ENCODE measurements around the gene PLIN1. TPM values are rescaled to one million over a fixed set of nuclear protein-coding genes. Genes with fewer than 3 reads are reported as not detected.

The PLIN1 gene
- total RNA-seq, 1 donor from 2014 or later: 0.07 TPM

GRCh38 chr15:89648106-89649012 lies 30.8 kb downstream of the PLIN1 start:
- H3K9me3 ChIP-seq (ENCODE audit: low read depth): no peaks in the 10 kb centered on the region
- no peak overlapping the region for H3K4me2 ChIP-seq
- H4K20me1 ChIP-seq (ENCODE audit: low read depth): peaks cover 5% of the 10 kb centered on the region
- H3K27ac ChIP-seq: no peak overlapping the region
- Mint-ChIP-seq H3K36me3 (peaks cover 19% of the 10 kb centered on the region), H3K27me3 (ENCODE audit: insufficient read depth, low read depth) (peaks cover 2% of the 10 kb centered on the region), H3K4me3 (no peak overlapping the region), H3K4me1 (peaks cover 8% of the 10 kb centered on the region), H3K9me3 (no peaks in the 10 kb centered on the region), H3K27ac (no peak overlapping the region)
- no peaks in the 10 kb centered on the region for H3K27me3 ChIP-seq
- no peaks in the 10 kb centered on the region for H3F3A ChIP-seq (ENCODE audit: low read depth)
- no peak for TF ChIP-seq EZH2 (IDR thresholded peaks at IDR 0.05)
- no peak for TF ChIP-seq CTCF (IDR thresholded peaks at IDR 0.05)
- no peak for TF ChIP-seq EZH2phosphoT487 (IDR thresholded peaks at IDR 0.05)
- H2AFZ ChIP-seq (replicated peaks): no peak overlapping the region
- no peak overlapping the region for H3K9ac ChIP-seq
- H3K79me2 ChIP-seq (ENCODE audit: low read depth): peaks cover 4% of the 10 kb centered on the region
- H3K4me1 ChIP-seq: no peaks in the 10 kb centered on the region
- no peak for DNase-seq (ENCODE audit: low spot score)
- H3K4me3 ChIP-seq: no peak overlapping the region
- no peaks in the 10 kb centered on the region for H3K36me3 ChIP-seq

- TF ChIP-seq EZH2 (IDR thresholded peaks at IDR 0.05) (no peak), CTCF (IDR thresholded peaks at IDR 0.05) (peak; percentile 95)
- H3K4me1 Mint-ChIP-seq: peaks cover 4% of the 10 kb centered on the region
- H3K4me3 Mint-ChIP-seq: peak overlapping the region; percentile 19
Observed at GRCh38 chr15:89647191-89647851, 31.8 kb downstream of the PLIN1 start.

GRCh38 chr15:89646416-89647141 lies 32.6 kb downstream of the PLIN1 start:
- no peaks in the 10 kb centered on the region for H3F3A ChIP-seq (ENCODE audit: low read depth)
- no peak overlapping the region for H3K9ac ChIP-seq
- no peak overlapping the region for H2AFZ ChIP-seq (replicated peaks)
- H3K4me2 ChIP-seq: no peak overlapping the region
- no peaks in the 10 kb centered on the region for H3K4me1 ChIP-seq
- H3K79me2 ChIP-seq (ENCODE audit: low read depth): no peaks in the 10 kb centered on the region
- no peak for DNase-seq (ENCODE audit: low spot score)
- H3K4me3 ChIP-seq: no peak overlapping the region
- Mint-ChIP-seq H3K27me3 (ENCODE audit: insufficient read depth, low read depth) (peaks cover 2% of the 10 kb centered on the region), H3K27ac (no peak overlapping the region), H3K9me3 (no peaks in the 10 kb centered on the region), H3K36me3 (peaks cover 18% of the 10 kb centered on the region), H3K4me1 (peaks cover 4% of the 10 kb centered on the region), H3K4me3 (no peak overlapping the region)
- H3K9me3 ChIP-seq (ENCODE audit: low read depth): no peaks in the 10 kb centered on the region
- H3K27me3 ChIP-seq: no peaks in the 10 kb centered on the region
- H4K20me1 ChIP-seq (ENCODE audit: low read depth): peaks cover 4% of the 10 kb centered on the region
- TF ChIP-seq CTCF (IDR thresholded peaks at IDR 0.05) (no peak), EZH2phosphoT487 (IDR thresholded peaks at IDR 0.05) (no peak), EZH2 (IDR thresholded peaks at IDR 0.05) (no peak)
- H3K36me3 ChIP-seq: no peaks in the 10 kb centered on the region
- H3K27ac ChIP-seq: no peak overlapping the region

More at GRCh38 chr15:89647191-89647851, 31.8 kb downstream of the PLIN1 start:
- H2AFZ ChIP-seq (replicated peaks): no peak overlapping the region
- H3K79me2 ChIP-seq (ENCODE audit: low read depth): no peaks in the 10 kb centered on the region
- H3K9me3 ChIP-seq (ENCODE audit: low read depth): no peaks in the 10 kb centered on the region
- no peaks in the 10 kb centered on the region for H3K36me3 ChIP-seq
- H3F3A ChIP-seq (ENCODE audit: low read depth): no peaks in the 10 kb centered on the region
- no peak overlapping the region for H3K4me3 ChIP-seq
- H3K27me3 Mint-ChIP-seq (ENCODE audit: insufficient read depth, low read depth): peaks cover 2% of the 10 kb centered on the region
- no peak overlapping the region for H3K27ac ChIP-seq
- peaks cover 4% of the 10 kb centered on the region for H4K20me1 ChIP-seq (ENCODE audit: low read depth)
- no peaks in the 10 kb centered on the region for H3K4me1 ChIP-seq
- H3K9ac ChIP-seq: no peak overlapping the region
- H3K27ac Mint-ChIP-seq: no peak overlapping the region
- H3K9me3 Mint-ChIP-seq: no peaks in the 10 kb centered on the region
- no peaks in the 10 kb centered on the region for H3K27me3 ChIP-seq
- DNase-seq (ENCODE audit: low spot score): peak; percentile 82
- H3K36me3 Mint-ChIP-seq: peaks cover 21% of the 10 kb centered on the region
- peak overlapping the region; percentile 19 for H3K4me2 ChIP-seq

All from neural progenitor cell (in vitro differentiated cells).